ENCODE data around the gene DDX17. TPM values are rescaled to one million over a fixed set of nuclear protein-coding genes. Genes with fewer than 3 reads are reported as not detected.

The DDX17 gene
- total RNA-seq, 4 donors from 2014 or later, result 315 to 696 (median 363) TPM

DNA sequence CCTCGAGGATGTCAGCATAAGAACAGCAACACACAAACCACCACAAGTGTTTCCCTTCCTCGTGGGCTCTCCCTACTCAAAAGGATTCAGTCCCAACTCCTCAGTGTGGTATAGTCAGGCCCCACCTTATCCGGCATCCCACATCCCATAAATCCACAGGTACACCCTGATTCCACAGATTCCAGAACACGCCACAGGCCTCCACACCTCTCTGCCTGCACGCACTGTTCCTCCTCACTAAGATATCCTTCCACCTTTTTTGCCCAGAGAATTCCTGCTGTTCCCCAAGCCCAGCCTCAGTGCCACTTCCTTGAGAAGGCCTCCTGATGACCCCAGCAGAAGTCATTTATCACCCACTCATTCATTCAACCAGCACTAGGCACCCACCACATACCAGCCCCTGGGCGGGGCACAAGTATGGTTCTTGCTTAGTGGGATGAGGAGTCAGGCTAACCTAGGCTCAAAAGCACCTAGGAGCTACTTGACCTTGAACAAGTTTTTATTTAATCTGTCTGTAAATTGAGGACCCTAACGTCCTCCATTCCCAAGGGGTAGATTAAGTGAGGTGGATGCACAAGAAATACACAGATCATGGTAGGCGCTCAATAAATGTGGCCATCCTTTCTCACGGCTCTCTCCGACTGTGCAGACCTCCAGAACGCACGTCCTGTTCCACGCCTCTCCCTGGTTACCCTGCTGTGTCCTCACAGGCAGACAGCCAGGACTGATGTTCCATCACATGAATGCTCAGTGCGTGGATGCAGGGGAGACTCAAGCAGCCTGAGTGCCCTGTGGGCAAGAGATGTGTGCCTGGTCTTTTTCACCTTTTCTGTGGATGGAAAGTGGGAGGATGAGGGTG is 49.0 kb downstream of the DDX17 start:
- Histone ChIP-seq H3K9me3 (no peaks in the 10 kb centered on the region), H3K27ac (no peak overlapping the region), H3K4me3 (no peak overlapping the region), H3K36me3 (no peaks in the 10 kb centered on the region), H3K27me3 (peaks cover 85% of the 10 kb centered on the region), H3K4me1 (peaks cover 27% of the 10 kb centered on the region)
- TF ChIP-seq EP300 (IDR thresholded peaks at IDR 0.05) (no peak), POLR2AphosphoS5 (IDR thresholded peaks at IDR 0.05) (no peak), POLR2A (IDR thresholded peaks at IDR 0.05) (no peak)
- TF ChIP-seq, protein P1, sequence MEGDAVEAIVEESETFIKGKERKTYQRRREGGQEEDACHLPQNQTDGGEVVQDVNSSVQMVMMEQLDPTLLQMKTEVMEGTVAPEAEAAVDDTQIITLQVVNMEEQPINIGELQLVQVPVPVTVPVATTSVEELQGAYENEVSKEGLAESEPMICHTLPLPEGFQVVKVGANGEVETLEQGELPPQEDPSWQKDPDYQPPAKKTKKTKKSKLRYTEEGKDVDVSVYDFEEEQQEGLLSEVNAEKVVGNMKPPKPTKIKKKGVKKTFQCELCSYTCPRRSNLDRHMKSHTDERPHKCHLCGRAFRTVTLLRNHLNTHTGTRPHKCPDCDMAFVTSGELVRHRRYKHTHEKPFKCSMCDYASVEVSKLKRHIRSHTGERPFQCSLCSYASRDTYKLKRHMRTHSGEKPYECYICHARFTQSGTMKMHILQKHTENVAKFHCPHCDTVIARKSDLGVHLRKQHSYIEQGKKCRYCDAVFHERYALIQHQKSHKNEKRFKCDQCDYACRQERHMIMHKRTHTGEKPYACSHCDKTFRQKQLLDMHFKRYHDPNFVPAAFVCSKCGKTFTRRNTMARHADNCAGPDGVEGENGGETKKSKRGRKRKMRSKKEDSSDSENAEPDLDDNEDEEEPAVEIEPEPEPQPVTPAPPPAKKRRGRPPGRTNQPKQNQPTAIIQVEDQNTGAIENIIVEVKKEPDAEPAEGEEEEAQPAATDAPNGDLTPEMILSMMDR (IDR thresholded peaks at IDR 0.05), result no peak
- no peak for DNase-seq (ENCODE audit: low spot score in 2 of 2)
- 82% methylated on average over 14 of the region's 14 CpGs for WGBS

DNA sequence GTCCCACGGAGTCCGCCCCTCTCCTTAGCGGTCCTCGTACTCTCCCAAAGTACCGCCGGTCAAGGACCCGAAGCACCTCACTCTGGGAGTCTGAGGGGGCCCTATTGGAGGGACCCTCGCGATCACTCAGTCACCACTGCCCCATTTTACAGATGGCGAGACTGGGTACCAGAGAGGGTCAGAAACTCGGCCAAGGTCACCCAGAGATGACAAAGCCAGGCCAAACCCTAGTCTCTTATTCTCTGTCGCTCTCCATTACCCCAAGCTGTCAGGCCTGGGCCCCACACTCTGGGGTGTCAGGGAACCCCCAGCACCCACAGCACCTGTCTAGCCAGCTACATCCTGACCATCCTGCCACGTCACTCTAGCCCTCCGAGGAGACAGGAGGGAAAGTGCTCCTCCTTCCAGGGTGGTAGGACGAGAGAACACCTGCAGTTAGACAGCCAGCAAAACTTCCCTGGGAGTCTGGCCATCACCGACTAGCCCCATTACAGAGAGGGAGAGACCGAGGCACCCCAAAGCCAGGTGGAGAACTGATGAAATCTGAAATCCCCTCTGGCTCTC is 49.8 kb downstream of the DDX17 start:
- H3K4me3 ChIP-seq, result peak overlapping the region; percentile 53
- H3K27me3 ChIP-seq, result peaks cover 85% of the 10 kb centered on the region

DNA sequence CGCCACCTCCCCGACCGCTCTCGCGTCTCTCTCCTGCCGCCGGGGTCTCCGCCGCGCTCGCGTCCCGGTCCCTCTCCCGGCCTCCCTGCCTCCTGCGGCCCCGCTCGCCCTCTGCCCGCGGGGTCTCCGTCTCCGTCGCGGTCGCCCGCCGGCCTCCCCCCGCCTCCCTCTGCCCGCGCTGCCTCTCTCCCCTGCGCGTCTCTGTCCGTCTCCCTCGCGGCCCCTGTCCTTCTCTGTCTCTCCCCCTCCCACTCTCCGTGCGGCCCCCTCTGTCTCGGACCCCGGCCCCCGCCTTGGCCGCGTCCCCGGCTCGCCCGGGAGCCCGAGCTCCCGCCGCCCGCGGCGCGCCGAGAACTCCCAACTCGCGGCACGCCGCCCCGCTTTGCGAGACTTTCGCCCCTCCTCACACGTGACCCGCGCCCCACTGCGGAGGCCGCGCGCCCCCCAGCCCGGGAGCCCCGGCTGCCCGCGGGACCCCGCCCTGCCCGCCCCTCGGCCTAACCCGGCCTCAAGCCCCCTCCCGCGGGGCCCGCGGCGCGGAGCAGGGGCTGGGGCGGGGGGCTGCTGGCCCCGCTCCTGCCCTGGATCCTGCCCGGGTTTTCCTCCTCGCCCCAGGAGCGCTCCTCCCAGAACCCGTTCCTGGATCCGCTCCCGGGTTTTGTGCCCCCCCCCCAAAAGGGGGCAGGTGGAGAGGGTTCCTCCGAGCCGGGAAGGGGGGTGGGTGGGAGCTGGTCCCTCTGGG is 50.4 kb downstream of the DDX17 start:
- Histone ChIP-seq H3K27me3 (peaks cover 87% of the 10 kb centered on the region), H3K4me3 (peak overlapping the region; percentile 53), H3K27ac (no peak overlapping the region), H3K36me3 (no peaks in the 10 kb centered on the region), H3K4me1 (peaks cover 18% of the 10 kb centered on the region), H3K9me3 (no peaks in the 10 kb centered on the region)
- TF ChIP-seq EP300 (IDR thresholded peaks at IDR 0.05), result no peak
- no peak for TF ChIP-seq POLR2AphosphoS5 (IDR thresholded peaks at IDR 0.05)
- no peak for TF ChIP-seq POLR2A (IDR thresholded peaks at IDR 0.05)
- DNase-seq (ENCODE audit: low spot score in 2 of 2), result no peak
- WGBS, result 2% methylated on average over 8 of the region's 90 CpGs

More for the DNA sequence above, 49.8 kb downstream of the DDX17 start:
- TF ChIP-seq, protein P1 (IDR thresholded peaks at IDR 0.05), result no peak
- no peak for TF ChIP-seq EP300 (IDR thresholded peaks at IDR 0.05)
- TF ChIP-seq POLR2AphosphoS5 (IDR thresholded peaks at IDR 0.05), result no peak
- no peak for TF ChIP-seq POLR2A (IDR thresholded peaks at IDR 0.05)
- 63% methylated on average over 7 of the region's 17 CpGs for WGBS
- no peak for DNase-seq (ENCODE audit: low spot score in 2 of 2)
- Histone ChIP-seq H3K4me1 (peaks cover 21% of the 10 kb centered on the region), H3K36me3 (no peaks in the 10 kb centered on the region), H3K9me3 (no peaks in the 10 kb centered on the region), H3K27ac (no peak overlapping the region)

DNA sequence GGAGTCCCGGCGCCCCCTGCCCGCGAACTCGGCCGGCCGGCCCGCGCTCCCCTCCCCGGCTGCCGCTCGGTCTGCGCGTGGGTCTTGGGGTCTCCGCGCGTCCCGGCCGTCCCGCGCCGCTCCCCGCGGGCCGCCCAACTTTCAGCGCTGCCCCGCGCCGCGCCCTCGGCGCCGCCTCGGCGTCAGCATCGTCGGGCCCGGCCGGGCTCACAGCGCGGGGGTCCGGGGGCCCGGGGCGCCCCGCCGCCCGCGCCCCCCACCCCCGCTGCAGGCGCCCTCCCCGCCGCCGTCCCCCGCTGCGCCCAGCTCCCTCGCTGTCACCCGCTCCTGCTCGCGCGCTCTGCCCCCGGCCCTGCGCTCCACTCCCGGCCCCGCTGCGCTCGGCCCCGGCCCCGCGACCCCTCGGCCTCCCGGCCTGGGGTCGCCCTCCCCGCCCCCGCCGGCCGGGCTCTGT is 51.0 kb downstream of the DDX17 start, which contains the start of gene KCNJ4:
Gene KCNJ4, minus strand, starts transcription at position 124 of the 454 bp plus-strand sequence. CDS start 27,067 bp downstream, outside the sequence.
- WGBS, result no CpG with 5 or more reads among the region's 76 CpGs
- DNase-seq (ENCODE audit: low spot score in 2 of 2), result no peak
- TF ChIP-seq POLR2AphosphoS5 (IDR thresholded peaks at IDR 0.05) (no peak), POLR2A (IDR thresholded peaks at IDR 0.05) (no peak), EP300 (IDR thresholded peaks at IDR 0.05) (no peak)
- TF ChIP-seq, protein P1 (IDR thresholded peaks at IDR 0.05), result no peak
- Histone ChIP-seq H3K36me3 (no peaks in the 10 kb centered on the region), H3K9me3 (no peaks in the 10 kb centered on the region), H3K4me1 (peaks cover 18% of the 10 kb centered on the region), H3K27me3 (peaks cover 87% of the 10 kb centered on the region), H3K27ac (no peak within 1 kb of the TSS), H3K4me3 (peak within 1 kb of the TSS; percentile 53)

DNA sequence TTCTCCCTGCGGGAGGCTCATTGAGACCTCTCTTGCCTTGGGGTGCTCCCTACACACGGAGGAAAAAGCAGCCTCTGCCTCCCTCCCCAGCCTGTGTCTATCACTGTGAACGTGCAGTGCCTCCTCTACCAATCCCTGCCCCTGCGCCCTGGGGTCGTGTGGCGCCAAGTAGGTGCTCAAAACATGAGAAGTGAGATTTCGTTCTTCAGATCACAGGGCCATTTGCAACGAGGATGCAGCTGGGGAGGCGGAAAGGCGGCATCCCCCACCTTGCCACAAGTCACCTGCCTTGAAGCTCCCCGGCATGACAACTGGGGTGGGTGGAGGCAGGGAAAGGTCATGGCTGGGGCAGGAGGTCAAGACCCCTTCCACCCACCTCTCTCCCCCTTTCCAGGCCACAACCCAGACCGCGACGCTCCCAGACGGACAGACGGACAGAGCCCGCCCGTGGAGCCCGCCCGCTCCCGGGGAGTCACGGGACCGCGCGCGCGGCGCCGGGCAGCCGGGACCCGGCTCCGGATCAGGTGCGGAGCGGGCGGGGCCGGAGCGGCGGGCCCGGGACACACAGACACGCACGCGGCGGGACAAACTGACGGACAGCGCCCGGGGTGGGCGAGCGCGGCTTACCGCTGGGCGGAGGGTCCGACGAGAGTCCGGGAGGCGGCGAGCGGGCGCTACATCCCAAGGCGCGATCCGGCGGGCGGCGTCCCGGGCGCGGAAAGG is 51.6 kb downstream of the DDX17 start:
- no peak overlapping the region for H3K27ac ChIP-seq
- peak overlapping the region; percentile 53 for H3K4me3 ChIP-seq
- WGBS, result 6% methylated on average over 6 of the region's 67 CpGs
- peaks cover 87% of the 10 kb centered on the region for H3K27me3 ChIP-seq
- DNase-seq (ENCODE audit: low spot score in 2 of 2), result no peak
- peaks cover 18% of the 10 kb centered on the region for H3K4me1 ChIP-seq
- H3K9me3 ChIP-seq, result no peaks in the 10 kb centered on the region
- no peak for TF ChIP-seq EP300 (IDR thresholded peaks at IDR 0.05)
- no peak for TF ChIP-seq POLR2AphosphoS5 (IDR thresholded peaks at IDR 0.05)
- TF ChIP-seq POLR2A (IDR thresholded peaks at IDR 0.05), result no peak
- TF ChIP-seq, protein P1 (IDR thresholded peaks at IDR 0.05), result no peak
- H3K36me3 ChIP-seq, result no peaks in the 10 kb centered on the region
